Activated naive CD4-positive, alpha-beta T cell treated with anti-CD3 and anti-CD28 coated beads, Interleukin-2, amount 10 ng/mL, durations not matched to agents 5 hours and 36 hours (primary cell): ENCODE data around the gene PTPN5. TPM values are rescaled to one million over a fixed set of nuclear protein-coding genes. Genes with fewer than 3 reads are reported as not detected.

ENCODE experiments used
- total RNA-seq, 2 experiments: library from RNA; stranded (reverse); gene quantifications; one replicate each; pipeline ENCODE4 v1.2.3, GENCODE V29; 2021

The PTPN5 gene
- total RNA-seq: not detected

GRCh38 chr11:18791207-18791968 is at the start of gene PTPN5:
Gene PTPN5, minus strand, starts transcription at chr11:18791798. Its CDS starts 19,840 bp downstream, at chr11:18771958.

GRCh38 chr11:18726040-18726439 is 65.6 kb downstream of the PTPN5 start, which contains the start of gene IGSF22:
Gene IGSF22, minus strand, starts transcription at chr11:18726188. Its CDS starts 1,952 bp downstream, at chr11:18724236.

GRCh38 chr11:18698341-18699268 is 93.0 kb downstream of the PTPN5 start, which contains the start of gene TMEM86A:
Gene TMEM86A, plus strand, starts transcription at chr11:18698779. Its CDS starts 108 bp downstream, at chr11:18698887.

Other genes with a start within 250 kb of the PTPN5 start
- gene UEVLD, start 203.1 kb downstream of the PTPN5 start, total RNA-seq: 10 to 100 TPM; 12.1 to 12.2 TPM
- gene MISFA, start 192.0 kb downstream of the PTPN5 start, total RNA-seq: under 1 TPM; 0.66 to 0.79 TPM
- gene SPTY2D1, start 157.5 kb downstream of the PTPN5 start, total RNA-seq: 10 to 100 TPM; 25.0 to 26.6 TPM
- 1 to 10 TPM; 1.5 to 2.3 TPM for gene TMEM86A, start 93.0 kb downstream of the PTPN5 start, total RNA-seq
- 1 to 10 TPM in 1 of 2 experiments, under 1 TPM in 1; 0.34 to 1.2 TPM for gene IGSF22, start 65.6 kb downstream of the PTPN5 start, total RNA-seq
- gene MRGPRX1, start 147.6 kb upstream of the PTPN5 start, total RNA-seq: not detected